MM.1S (cell line): ENCODE measurements around the gene CRLF3.

Source experiments
- DNase-seq: peaks from one replicate; pipeline ENCODE4 v3.0.0-alpha.2; 2015
- H2AFZ ChIP-seq: fragments of 300-600 bp; sonication (generic); 2 replicates; pipeline ENCODE4 v1.6.0; 2016; ENCODE audit warnings: antibody characterized with exemption, low read length
- H3F3A ChIP-seq: fragments of 300-600 bp; sonication (generic); 2 replicates; pipeline ENCODE4 v1.6.1; 2016; ENCODE audit warnings: mild to moderate bottlenecking, antibody characterized with exemption, low read length, moderate library complexity, mixed read lengths; ENCODE audit not compliant: insufficient read depth
- H3K27ac ChIP-seq: fragments of 300-600 bp; sonication (generic); 2 replicates; pipeline ENCODE4 v1.5.1; 2016; ENCODE audit warnings: mild to moderate bottlenecking, low read length
- H3K27me3 ChIP-seq: fragments of 300-600 bp; sonication (generic); replicated peaks from 2 replicates; pipeline ENCODE4 v1.6.0; 2016; ENCODE audit warnings: low read length; ENCODE audit not compliant: insufficient read depth
- H3K36me3 ChIP-seq: fragments of 300-600 bp; sonication (generic); replicated peaks from 2 replicates; pipeline ENCODE4 v1.6.1; 2016; ENCODE audit warnings: mild to moderate bottlenecking, low read length, mixed read lengths; ENCODE audit not compliant: insufficient read depth
- H3K4me1 ChIP-seq: fragments of 300-600 bp; sonication (generic); 2 replicates; pipeline ENCODE4 v1.6.1; 2016; ENCODE audit warnings: low read length, mixed read lengths
- H3K4me2 ChIP-seq: fragments of 300-600 bp; sonication (generic); 2 replicates; pipeline ENCODE4 v1.6.0; 2016; ENCODE audit warnings: low read depth, low read length
- H3K4me3 ChIP-seq: fragments of 300-600 bp; sonication (generic); 2 replicates; pipeline ENCODE4 v1.5.1; 2016; ENCODE audit warnings: low read length, mixed read lengths
- H3K79me2 ChIP-seq: fragments of 300-600 bp; sonication (generic); 2 replicates; pipeline ENCODE4 v1.6.1; 2016; ENCODE audit warnings: mixed run types, low read length, mixed read lengths
- H3K9ac ChIP-seq: fragments of 300-600 bp; sonication (generic); 2 replicates; pipeline ENCODE4 v1.6.1; 2016; ENCODE audit warnings: low read length, mixed read lengths
- H3K9me2 ChIP-seq: fragments of 300-600 bp; sonication (generic); replicated peaks from 2 replicates; pipeline ENCODE4 v1.6.1; 2016; ENCODE audit warnings: mild to moderate bottlenecking, low read length, mixed read lengths; ENCODE audit not compliant: insufficient read depth
- H3K9me3 ChIP-seq: fragments of 300-600 bp; sonication (generic); replicated peaks from 2 replicates; pipeline ENCODE4 v1.6.1; 2016; ENCODE audit warnings: mild to moderate bottlenecking, low read length, mixed read lengths; ENCODE audit not compliant: insufficient read depth
- H4K20me1 ChIP-seq: fragments of 300-600 bp; sonication (generic); 2 replicates; pipeline ENCODE4 v1.6.1; 2016; ENCODE audit warnings: mild to moderate bottlenecking, low read length, moderate library complexity, mixed read lengths; ENCODE audit not compliant: insufficient read depth
- EZH2 ChIP-seq: fragments of 300-600 bp; sonication (generic); optimal IDR thresholded peaks from 2 replicates; pipeline ENCODE3; 2017; ENCODE audit warnings: low read depth, mild to moderate bottlenecking, antibody characterized with exemption, low read length, mixed read lengths
- EZH2phosphoT487 ChIP-seq: fragments of 300-600 bp; sonication (generic); IDR thresholded peaks from 2 replicates; pipeline ENCODE4 v1.6.1; 2018; ENCODE audit warnings: antibody characterized with exemption, low read length
- TF ChIP-seq, protein P1 (sequence below): fragments of 300-600 bp; sonication (generic); IDR thresholded peaks from 2 replicates; pipeline ENCODE4 v1.5.1; 2016; ENCODE audit warnings: antibody characterized with exemption, low read length, mixed read lengths

The CRLF3 gene

DNA sequence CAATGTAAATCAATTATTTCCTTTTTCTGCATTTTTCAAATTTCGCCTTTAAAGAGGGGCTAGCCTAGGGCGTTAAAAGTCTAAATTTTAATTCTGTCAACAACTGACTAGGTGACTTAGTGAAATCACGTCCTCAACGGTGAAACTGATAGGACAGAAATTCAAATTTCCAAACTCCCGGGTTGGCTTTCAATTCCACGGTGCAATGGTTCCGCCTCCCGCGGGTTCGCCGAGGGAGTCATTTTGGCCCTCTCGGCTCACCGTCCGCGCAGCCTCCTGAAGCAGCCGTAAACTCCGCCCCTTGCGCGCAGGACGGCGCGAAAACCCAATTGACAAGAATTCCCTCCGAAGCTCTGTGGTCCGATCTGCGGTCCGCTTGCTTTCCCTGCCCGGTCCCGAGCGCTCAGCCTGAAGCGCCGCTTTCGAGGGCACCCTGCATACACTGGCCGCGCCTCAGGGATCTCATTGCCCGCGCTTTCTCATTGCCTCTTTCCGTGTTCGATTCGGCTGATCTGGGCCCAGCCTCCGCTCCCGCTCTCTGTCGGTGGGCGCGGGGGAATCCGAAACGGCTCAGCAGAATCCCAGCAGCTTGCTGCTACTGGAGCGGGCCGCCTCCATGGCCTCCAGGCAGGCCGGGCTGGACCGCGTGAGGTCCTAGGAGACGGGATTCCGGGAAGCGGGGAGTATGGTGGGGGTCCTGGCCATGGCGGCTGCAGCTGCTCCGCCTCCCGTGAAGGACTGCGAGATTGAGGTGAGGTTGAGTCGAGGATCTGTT lies 7.4 kb upstream of the CRLF3 start, which contains the start of gene ATAD5:
Gene ATAD5, plus strand, starts transcription at position 304 of the 775 bp plus-strand sequence. Its CDS starts 382 bp downstream, at position 686.
- peak within 1 kb of the TSS; percentile 95 for H2AFZ ChIP-seq
- no peaks in the 10 kb centered on the region for H3F3A ChIP-seq
- H3K4me3 ChIP-seq: peak within 1 kb of the TSS; percentile 98
- H3K4me1 ChIP-seq: peaks cover 7% of the 10 kb centered on the region; the same call in 1 of the 2 replicates
- H4K20me1 ChIP-seq: no peaks in the 10 kb centered on the region
- H3K79me2 ChIP-seq: peaks cover 43% of the 10 kb centered on the region
- H3K9me2 ChIP-seq: no peaks in the 10 kb centered on the region
- H3K27me3 ChIP-seq: no peaks in the 10 kb centered on the region
- DNase-seq: peak; percentile 90
- TF ChIP-seq, protein P1, sequence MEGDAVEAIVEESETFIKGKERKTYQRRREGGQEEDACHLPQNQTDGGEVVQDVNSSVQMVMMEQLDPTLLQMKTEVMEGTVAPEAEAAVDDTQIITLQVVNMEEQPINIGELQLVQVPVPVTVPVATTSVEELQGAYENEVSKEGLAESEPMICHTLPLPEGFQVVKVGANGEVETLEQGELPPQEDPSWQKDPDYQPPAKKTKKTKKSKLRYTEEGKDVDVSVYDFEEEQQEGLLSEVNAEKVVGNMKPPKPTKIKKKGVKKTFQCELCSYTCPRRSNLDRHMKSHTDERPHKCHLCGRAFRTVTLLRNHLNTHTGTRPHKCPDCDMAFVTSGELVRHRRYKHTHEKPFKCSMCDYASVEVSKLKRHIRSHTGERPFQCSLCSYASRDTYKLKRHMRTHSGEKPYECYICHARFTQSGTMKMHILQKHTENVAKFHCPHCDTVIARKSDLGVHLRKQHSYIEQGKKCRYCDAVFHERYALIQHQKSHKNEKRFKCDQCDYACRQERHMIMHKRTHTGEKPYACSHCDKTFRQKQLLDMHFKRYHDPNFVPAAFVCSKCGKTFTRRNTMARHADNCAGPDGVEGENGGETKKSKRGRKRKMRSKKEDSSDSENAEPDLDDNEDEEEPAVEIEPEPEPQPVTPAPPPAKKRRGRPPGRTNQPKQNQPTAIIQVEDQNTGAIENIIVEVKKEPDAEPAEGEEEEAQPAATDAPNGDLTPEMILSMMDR: no peak
- no peak for TF ChIP-seq EZH2phosphoT487
- TF ChIP-seq EZH2: no peak
- H3K36me3 ChIP-seq: no peaks in the 10 kb centered on the region
- no peaks in the 10 kb centered on the region for H3K9me3 ChIP-seq
- peak within 1 kb of the TSS; percentile 97 for H3K9ac ChIP-seq
- H3K27ac ChIP-seq: peak within 1 kb of the TSS; percentile 61; the same call in 1 of the 2 replicates
- H3K4me2 ChIP-seq: peak within 1 kb of the TSS; percentile 61

DNA sequence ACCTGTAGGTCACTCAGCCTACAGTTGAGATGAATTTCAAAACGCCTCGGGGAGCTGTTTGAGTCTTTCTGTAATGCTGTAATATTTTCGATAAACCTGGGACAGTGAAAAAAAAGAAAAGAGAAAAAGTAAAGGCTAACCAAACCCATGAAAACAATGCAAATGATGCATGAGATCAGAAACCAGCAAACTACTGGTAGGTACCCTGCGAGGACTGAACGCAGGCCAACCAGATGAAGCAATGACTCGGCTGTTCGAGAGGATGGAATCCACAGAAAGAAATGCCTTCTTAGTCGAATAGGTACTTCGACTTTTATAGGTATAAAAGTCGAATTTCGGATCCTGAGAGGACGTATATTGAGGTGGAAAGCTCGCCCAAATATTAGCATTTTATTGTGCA lies 6.8 kb upstream of the CRLF3 start:
- peak; percentile 33 for DNase-seq
- no peaks in the 10 kb centered on the region for H3K9me2 ChIP-seq

DNA sequence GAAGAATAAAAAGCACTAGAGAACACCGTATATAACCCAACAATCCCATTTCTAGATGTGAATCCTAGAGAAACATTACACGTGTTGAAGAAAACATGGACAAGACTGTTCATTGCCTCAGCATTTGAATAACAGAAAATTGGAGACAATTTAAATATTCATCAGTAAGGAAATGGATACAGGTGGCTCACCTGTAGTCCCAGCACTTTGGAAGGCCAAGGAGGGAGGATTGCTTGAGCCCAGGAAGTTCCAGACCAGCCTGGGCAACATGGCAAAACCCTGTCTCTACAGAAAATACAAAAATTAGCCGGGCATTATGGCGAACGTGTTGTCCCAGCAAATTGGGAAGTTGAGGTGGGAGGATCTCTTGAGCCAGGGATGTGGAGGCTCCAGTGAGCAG lies 4.5 kb upstream of the CRLF3 start:
- Histone ChIP-seq H3K36me3 (no peaks in the 10 kb centered on the region), H3K79me2 (peaks cover 28% of the 10 kb centered on the region), H4K20me1 (no peaks in the 10 kb centered on the region), H3K4me1 (peaks cover 7% of the 10 kb centered on the region; the same call in 1 of the 2 replicates), H2AFZ (no peak overlapping the region), H3K9me2 (no peaks in the 10 kb centered on the region), H3K9ac (no peak overlapping the region), H3K27me3 (no peaks in the 10 kb centered on the region), H3K4me2 (no peak overlapping the region), H3K9me3 (no peaks in the 10 kb centered on the region), H3K4me3 (no peak overlapping the region), H3F3A (no peaks in the 10 kb centered on the region; the same call in none of the 2 replicates), H3K27ac (no peak overlapping the region)
- TF ChIP-seq, protein P1: no peak
- no peak for TF ChIP-seq EZH2phosphoT487
- TF ChIP-seq EZH2: no peak
- DNase-seq: no peak

More for the DNA sequence above, 6.8 kb upstream of the CRLF3 start:
- Histone ChIP-seq H3K9ac (peak overlapping the region; percentile 97; the same call in 1 of the 2 replicates), H3K4me2 (peak overlapping the region; percentile 61), H3K9me3 (no peaks in the 10 kb centered on the region), H3K4me3 (peak overlapping the region; percentile 98), H3K79me2 (peaks cover 42% of the 10 kb centered on the region), H3K27me3 (no peaks in the 10 kb centered on the region), H2AFZ (peak overlapping the region; percentile 95), H3K4me1 (peaks cover 7% of the 10 kb centered on the region; the same call in 1 of the 2 replicates), H4K20me1 (no peaks in the 10 kb centered on the region), H3K27ac (peak overlapping the region; percentile 18; the same call in 1 of the 2 replicates), H3F3A (no peaks in the 10 kb centered on the region; the same call in 1 of the 2 replicates), H3K36me3 (no peaks in the 10 kb centered on the region)
- TF ChIP-seq, protein P1: no peak
- TF ChIP-seq EZH2 (no peak), EZH2phosphoT487 (no peak)
